ENCODE measurements around the gene HIVEP3. TPM values are rescaled to one million over a fixed set of nuclear protein-coding genes. Genes with fewer than 3 reads are reported as not detected.

The HIVEP3 gene
- total RNA-seq, 1 experiment from 2014 or later = 0.32 TPM

DNA sequence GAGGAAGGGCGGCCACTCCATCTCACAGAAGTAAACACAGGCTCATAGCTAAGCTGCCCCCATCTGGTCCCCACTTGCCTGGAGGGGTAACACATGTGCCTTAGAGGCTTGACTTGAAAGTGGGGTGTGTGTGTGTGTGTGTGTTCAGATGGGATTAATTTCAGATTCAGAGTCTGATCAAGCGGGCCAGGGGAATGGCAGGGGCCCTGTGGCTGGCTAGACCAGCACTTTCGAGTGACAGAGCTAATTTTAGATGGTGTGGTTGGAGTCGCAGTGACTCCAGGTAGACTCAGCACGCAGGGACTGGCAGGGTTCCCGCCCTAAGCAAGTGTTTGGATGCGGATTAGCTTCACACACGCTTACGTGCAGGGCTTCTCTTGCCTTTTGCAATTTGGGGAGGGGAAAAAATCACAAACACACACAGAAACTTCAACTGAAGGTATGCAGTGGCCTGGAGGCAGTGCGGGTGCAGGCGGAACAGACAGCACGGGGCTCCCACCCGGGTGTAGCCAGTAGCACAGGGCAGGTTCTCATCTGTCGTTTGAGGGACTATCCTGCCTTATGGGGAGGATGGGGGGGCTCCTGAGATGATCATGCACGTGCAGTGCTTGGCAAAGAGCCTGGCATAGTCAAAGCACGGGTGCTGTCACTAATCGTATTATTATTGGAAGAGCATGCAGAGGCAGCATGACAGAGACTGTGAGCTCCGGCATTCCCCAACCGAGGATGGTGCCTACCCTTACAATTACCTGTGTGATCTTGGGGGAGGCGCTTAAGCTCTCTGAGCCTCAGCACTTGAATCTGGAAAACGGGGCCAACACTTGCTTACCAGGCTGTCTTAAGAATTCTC lies 435.5 kb downstream of the HIVEP3 start:
- no peak for DNase-seq (ENCODE audit: low read depth, low spot score)
- in situ Hi-C loops (cut with HindIII; ENCODE audit: low pct_unique_long_range_greater_than_20kb, low sequenced_read_pairs) = no loop called here

DNA sequence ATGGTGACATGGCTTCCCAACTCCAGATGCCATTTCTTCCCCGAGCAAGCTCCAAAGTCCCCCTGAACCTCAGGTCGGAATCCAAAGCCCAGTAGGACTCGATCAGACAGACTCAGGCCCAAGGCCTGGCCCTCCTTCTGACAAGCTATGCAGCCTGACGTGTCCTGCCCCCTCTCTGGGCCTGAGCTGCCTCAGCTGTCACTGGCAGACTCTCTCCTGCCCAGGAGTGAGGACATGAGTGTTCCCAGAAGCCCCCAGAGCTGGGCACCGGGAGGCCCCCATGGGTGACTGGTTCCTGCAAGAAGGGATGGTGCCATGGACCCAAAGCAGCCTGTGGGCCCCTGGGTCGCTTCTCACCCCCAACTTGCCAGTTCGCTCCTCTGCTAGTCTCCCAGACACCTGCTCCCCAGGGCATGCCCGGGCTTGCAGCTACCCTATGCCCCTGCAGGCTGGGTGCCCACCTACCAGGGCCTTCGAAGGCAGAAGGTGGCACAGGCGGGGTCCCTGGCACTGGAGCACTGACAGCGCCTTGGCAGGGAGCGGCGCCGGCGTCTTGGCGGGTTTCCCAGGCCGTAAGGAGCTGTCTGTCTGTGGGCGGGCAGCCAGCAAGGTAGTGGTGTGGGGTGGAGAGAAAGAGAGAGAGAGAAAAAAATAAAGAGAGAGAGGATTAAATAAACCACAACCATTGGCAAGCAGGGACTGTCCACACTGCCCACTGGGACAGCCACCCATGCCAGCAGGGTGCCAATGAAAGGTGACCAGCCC lies 436.5 kb downstream of the HIVEP3 start:
- in situ Hi-C loops (cut with HindIII; ENCODE audit: low pct_unique_long_range_greater_than_20kb, low sequenced_read_pairs) = no loop called here
- DNase-seq (ENCODE audit: low read depth, low spot score) = no peak

DNA sequence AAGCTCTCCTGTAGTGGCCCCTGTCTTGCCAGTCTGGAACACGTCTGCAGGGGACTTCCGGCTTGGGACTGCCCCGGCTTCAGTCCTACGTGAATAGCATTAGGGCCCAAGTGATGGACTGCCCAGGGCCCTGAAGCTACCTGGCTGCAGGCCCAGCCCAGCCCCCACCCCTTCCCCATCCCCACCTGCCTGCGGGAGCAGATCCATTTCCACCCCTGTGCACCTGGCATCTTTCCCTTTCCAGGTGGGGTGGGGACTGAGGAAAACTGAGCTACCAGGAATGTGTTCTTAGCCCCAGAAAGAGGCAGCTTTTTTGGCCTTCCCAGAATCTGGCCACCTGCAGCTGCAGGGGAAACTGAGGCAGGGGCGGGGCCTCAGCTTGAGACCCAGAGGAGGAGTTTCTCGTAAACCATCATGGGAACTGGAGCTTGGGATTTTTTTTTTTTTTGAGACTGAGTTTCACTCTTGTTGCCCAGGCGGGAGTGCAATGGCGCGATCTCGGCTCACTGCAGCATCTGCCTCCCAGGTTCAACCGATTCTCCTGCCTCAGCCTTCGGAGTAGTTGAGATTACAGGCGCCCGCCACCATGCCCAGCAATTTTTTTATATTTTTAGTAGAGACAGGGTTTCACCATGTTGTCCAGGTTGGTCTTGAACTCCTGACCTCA lies 437.5 kb downstream of the HIVEP3 start:
- in situ Hi-C loops (cut with HindIII; ENCODE audit: low pct_unique_long_range_greater_than_20kb, low sequenced_read_pairs) = no loop called here
- DNase-seq (ENCODE audit: low read depth, low spot score) = no peak

- no peak for DNase-seq (ENCODE audit: low read depth, low spot score)
- in situ Hi-C loops (cut with HindIII; ENCODE audit: low pct_unique_long_range_greater_than_20kb, low sequenced_read_pairs) = no loop called here
Observed at GRCh38 chr1:41480204-41481108, 438.3 kb downstream of the HIVEP3 start.

- in situ Hi-C loops (cut with HindIII; ENCODE audit: low pct_unique_long_range_greater_than_20kb, low sequenced_read_pairs) = no loop called here
- no peak for DNase-seq (ENCODE audit: low read depth, low spot score)
Observed at GRCh38 chr1:41479808-41480160, 438.9 kb downstream of the HIVEP3 start.

DNA sequence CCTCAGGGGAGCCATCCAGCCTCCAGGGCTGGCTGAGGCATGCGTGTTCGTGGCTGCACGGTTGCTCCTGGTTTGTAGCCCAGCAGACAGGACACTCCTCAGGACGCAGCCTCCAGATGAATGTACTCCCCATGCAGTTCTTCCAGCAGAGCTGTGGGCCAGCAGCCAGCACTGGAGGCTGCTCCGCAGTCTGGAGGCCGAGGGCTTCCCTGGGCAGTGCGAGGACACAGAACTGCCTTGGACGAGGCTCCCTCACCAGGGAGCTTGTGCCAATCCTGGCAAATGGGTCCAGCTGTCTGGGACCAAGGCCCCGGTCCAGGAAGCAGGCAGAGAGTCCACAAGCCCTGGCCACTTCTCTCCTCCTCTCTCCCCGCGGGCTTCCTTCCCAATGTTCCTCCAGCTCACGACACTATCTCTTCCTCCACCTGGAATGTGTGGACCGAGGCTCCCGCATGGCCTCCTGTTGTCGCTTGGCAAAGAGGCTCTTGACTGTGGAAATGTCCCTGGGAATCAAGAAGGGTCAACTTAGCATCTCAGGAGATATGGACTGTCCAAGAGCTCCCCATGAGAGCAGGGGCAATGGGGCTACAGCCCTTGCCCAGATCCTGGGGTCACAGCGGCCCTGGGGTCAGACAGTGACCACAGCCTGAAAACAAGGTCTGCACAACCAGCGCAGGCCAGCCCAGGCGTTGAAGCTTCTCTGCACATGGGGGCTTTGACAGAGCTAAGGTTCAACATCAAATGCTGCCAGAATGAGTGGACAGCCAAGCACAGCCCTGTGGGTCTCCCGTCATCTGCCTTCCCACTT lies 439.5 kb downstream of the HIVEP3 start:
- in situ Hi-C loops (cut with HindIII; ENCODE audit: low pct_unique_long_range_greater_than_20kb, low sequenced_read_pairs) = no loop called here
- DNase-seq (ENCODE audit: low read depth, low spot score) = no peak

- in situ Hi-C loops (cut with HindIII; ENCODE audit: low pct_unique_long_range_greater_than_20kb, low sequenced_read_pairs) = no loop called here
- DNase-seq (ENCODE audit: low read depth, low spot score) = no peak
Observed at GRCh38 chr1:41478118-41478748, 440.5 kb downstream of the HIVEP3 start.

DNA sequence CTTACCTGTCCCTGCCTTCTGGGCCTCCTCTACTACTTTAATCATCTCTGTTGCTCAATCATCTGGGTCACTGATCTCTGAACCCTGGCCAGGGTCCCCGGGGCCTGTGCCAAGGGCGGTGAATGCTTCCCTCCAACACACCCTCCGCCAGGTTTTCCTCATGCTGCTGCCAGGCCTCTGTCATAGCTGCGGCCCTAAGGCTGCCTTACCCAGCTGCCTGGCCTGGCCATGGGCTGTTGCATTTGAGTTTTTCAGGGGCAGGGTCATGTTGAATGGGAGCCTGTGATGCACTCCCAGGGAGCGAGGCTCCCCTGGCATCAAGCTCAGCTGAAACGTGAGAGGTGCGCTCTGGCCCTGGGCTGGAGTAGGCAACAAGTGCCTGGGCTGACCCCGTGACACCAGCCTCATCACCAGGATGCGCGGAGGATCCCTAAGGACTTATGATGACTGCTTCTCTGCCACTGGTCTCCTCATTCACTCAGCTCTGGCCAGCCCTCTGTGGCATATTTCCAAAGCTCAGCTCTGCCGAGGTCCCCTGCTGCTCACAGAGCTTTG lies 441.8 kb downstream of the HIVEP3 start:
- in situ Hi-C loops (cut with HindIII; ENCODE audit: low pct_unique_long_range_greater_than_20kb, low sequenced_read_pairs) = no loop called here
- no peak for DNase-seq (ENCODE audit: low read depth, low spot score)

DNA sequence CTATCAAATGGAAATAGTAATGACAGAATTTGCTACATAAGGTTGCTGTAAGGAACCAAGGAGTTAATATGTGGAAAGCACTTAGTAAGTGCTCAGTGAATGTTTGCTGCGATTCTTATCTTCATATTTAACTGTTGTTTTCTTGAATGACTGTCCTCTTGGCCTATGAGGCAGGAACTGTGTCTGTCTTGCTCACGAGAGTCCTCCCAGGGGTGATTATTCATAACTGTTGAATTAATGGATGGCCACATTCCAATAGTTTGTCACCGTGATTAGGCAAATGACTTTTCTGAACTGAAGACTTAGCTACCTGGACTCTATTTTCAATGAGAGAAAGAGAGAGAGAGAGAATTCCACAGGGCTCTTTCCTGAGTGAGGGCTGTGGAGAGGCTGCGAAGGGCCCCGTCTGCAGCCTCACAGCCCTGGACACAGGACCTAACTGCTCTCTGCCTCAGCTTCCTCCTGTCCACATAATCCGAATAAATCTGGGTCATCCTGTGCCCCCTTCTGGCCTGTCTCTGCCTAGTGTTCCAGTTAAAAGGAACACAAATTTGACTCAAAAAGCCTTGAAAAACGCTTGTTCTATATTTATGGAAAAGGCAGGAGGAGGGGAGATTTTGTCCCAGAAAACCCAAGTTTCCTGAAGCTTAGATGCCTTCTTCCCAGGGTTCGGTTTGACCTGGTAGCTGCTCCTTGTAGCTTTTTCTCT lies 442.7 kb downstream of the HIVEP3 start:
- DNase-seq (ENCODE audit: low read depth, low spot score) = peak; percentile 10
- in situ Hi-C loops (cut with HindIII; ENCODE audit: low pct_unique_long_range_greater_than_20kb, low sequenced_read_pairs) = no loop called here

DNA sequence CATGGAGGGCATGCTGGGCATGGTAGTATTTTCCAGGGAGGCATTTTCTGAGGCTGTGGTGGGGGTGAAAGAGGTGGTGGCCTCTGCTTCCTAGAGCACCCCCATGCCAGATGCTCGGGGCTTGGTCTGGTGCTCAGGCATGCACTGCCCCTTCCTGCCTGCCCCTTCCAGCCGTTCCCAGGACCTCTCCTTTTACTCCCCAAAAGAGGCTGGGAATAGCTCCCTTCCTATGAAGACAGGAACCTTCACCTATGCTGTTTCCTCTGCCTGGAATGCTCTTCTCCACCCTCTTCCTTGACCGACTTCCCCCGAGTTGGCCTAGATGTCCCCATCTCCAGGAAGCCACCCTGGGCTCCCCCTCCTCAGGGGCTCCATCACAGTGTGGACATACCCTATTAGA lies 443.4 kb downstream of the HIVEP3 start:
- in situ Hi-C loops (cut with HindIII; ENCODE audit: low pct_unique_long_range_greater_than_20kb, low sequenced_read_pairs) = no loop called here
- DNase-seq (ENCODE audit: low read depth, low spot score) = no peak

- DNase-seq (ENCODE audit: low read depth, low spot score) = no peak
- in situ Hi-C loops (cut with HindIII; ENCODE audit: low pct_unique_long_range_greater_than_20kb, low sequenced_read_pairs) = no loop called here
Observed at GRCh38 chr1:41474490-41475271, 444.0 kb downstream of the HIVEP3 start.

DNA sequence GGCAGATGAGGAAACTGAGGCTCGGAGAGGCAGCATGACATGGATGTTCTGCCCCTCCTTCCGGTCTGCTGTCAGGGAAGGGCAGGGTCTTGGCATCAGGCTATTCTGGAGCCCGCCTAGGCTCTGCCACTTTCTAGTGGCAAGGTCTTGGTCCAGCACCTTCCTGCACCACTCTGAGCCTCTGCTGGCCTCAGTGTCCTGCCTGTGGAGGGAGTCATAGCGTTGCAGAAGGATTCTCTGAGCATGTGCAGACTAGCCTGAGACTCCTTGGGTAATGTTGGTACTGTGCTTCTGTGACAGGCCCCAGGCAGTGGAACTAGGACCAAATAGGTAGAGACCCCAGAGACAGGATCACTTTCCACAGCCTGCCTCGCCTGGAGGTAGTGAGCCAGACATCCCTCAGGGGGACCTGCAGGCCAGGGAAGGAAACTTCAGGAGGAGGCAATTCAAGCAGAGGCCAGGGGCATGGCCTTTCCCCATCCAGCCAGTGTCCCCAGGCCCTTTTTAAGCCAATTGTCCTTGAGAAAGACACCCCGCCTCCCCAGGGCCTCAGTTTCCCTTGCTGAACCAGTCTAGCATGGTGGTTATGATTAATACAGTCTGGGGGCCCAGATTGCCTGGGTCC lies 444.9 kb downstream of the HIVEP3 start:
- in situ Hi-C loops (cut with HindIII; ENCODE audit: low pct_unique_long_range_greater_than_20kb, low sequenced_read_pairs) = no loop called here
- DNase-seq (ENCODE audit: low read depth, low spot score) = no peak

DNA sequence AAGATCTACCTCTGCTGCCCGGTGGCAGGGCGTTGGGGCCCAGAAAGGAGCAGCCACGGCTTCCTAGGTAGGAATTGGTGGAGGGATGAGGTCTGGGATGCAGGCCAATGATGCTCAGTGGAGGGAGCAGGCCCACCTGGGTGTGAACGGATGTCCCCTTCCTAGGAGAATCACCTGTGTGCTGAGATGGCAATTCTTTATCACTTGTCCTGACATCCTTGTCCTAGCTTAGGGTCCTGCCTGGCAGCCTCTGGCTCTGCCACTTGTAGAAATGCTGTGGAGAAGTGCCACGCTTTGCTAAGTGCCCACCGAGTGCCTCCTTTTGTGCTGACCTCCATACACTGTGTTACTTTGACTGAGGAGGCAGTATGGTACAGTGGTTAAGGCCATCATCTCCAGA lies 447.1 kb downstream of the HIVEP3 start:
- in situ Hi-C loops (cut with HindIII; ENCODE audit: low pct_unique_long_range_greater_than_20kb, low sequenced_read_pairs) = no loop called here
- no peak for DNase-seq (ENCODE audit: low read depth, low spot score)

- in situ Hi-C loops (cut with HindIII; ENCODE audit: low pct_unique_long_range_greater_than_20kb, low sequenced_read_pairs) = no loop called here
- DNase-seq (ENCODE audit: low read depth, low spot score) = no peak
Observed at GRCh38 chr1:41469706-41470105, 449.0 kb downstream of the HIVEP3 start.
